ENCODE measurements around the gene TRHDE. TPM values are rescaled to one million over a fixed set of nuclear protein-coding genes. Genes with fewer than 3 reads are reported as not detected.

The TRHDE gene
- total and polyA plus RNA-seq, 2 of the 13 experiments (the other 11 are each of a cell fraction or from before 2014, with no cell fraction given): not detected

- no TSS peak for BruUV-seq (replicated peaks)
- Histone ChIP-seq H3K36me3 (replicated peaks in 1 of 2; ENCODE audit: control insufficient read depth in 1 of 2, insufficient read depth in 2 of 2, low read length in 2 of 2) (no peaks in the 10 kb centered on the region), H3K27me3 (ENCODE audit: control insufficient read depth in 1 of 2, insufficient read depth in 2 of 2, low read length in 2 of 2) (no peaks in the 10 kb centered on the region; a peak in 1 of 5 replicates), H3K79me2 (ENCODE audit: insufficient read depth, low read length) (no peaks in the 10 kb centered on the region), H3K9me3 (ENCODE audit: low read length) (no peaks in the 10 kb centered on the region), H2AFZ (ENCODE audit: low read length) (no peak overlapping the region), H4K20me1 (ENCODE audit: insufficient read depth, low read length) (no peaks in the 10 kb centered on the region), H3K4me3 (replicated peaks in 1 of 3; ENCODE audit: insufficient read depth in 1 of 3, low read depth in 2 of 3, low read length in 3 of 3) (no peak overlapping the region), H3K27ac (ENCODE audit: extremely low read length, insufficient read depth, low read length) (no peak overlapping the region), H3K4me1 (ENCODE audit: insufficient read depth, low read length) (no peaks in the 10 kb centered on the region), H3K4me2 (ENCODE audit: low read depth, low read length) (no peak overlapping the region), H3K9ac (ENCODE audit: insufficient read depth, low read depth, low read length) (no peak overlapping the region)
- ChIA-PET CTCF (ENCODE audit: low intra/inter-chr PET ratio, low total read pairs) (no interaction called here), POLR2A (no interaction called here)
- FAIRE-seq (no peak), ATAC-seq (no peak), DNase-seq (ENCODE audit: low spot score) (no peak)
- in situ Hi-C loops (cut with HindIII; ENCODE audit: extremely low pct_ligation_motif_present, low pct_unique_long_range_greater_than_20kb) (no loop called here), intact Hi-C loops (cut with micrococcal nuclease; ENCODE audit: unreplicated experiment) (no loop called here)
- TF ChIP-seq ZNF710 (CRISPR knock-in tag; IDR thresholded peaks at IDR 0.05; ENCODE audit: borderline replicate concordance) (no peak), ISX (CRISPR knock-in tag; conservative IDR thresholded peaks at IDR 0.05) (no peak), HNRNPUL1 (IDR thresholded peaks at IDR 0.05; ENCODE audit: low read depth, low read length) (no peak), ZNF790 (CRISPR knock-in tag; IDR thresholded peaks at IDR 0.05; ENCODE audit: borderline replicate concordance) (no peak), ZNF564 (CRISPR knock-in tag; IDR thresholded peaks at IDR 0.05) (no peak), MBNL3 (CRISPR knock-in tag; conservative IDR thresholded peaks at IDR 0.05) (no peak), NFE2 (CRISPR knock-in tag; IDR thresholded peaks at IDR 0.05) (no peak), ARNT2 (CRISPR knock-in tag; IDR thresholded peaks at IDR 0.05; ENCODE audit: low read depth) (no peak), TMF1 (CRISPR knock-in tag; IDR thresholded peaks at IDR 0.05; ENCODE audit: low read depth) (no peak), ZNF382 (CRISPR knock-in tag; IDR thresholded peaks at IDR 0.05; ENCODE audit: borderline replicate concordance) (no peak), FOXK1 (CRISPR knock-in tag; IDR thresholded peaks at IDR 0.05; ENCODE audit: borderline replicate concordance, low read depth) (no peak), KAT2B (IDR thresholded peaks at IDR 0.05; ENCODE audit: borderline replicate concordance, low read depth, low read length) (no peak)
- TF ChIP-seq, protein P1, sequence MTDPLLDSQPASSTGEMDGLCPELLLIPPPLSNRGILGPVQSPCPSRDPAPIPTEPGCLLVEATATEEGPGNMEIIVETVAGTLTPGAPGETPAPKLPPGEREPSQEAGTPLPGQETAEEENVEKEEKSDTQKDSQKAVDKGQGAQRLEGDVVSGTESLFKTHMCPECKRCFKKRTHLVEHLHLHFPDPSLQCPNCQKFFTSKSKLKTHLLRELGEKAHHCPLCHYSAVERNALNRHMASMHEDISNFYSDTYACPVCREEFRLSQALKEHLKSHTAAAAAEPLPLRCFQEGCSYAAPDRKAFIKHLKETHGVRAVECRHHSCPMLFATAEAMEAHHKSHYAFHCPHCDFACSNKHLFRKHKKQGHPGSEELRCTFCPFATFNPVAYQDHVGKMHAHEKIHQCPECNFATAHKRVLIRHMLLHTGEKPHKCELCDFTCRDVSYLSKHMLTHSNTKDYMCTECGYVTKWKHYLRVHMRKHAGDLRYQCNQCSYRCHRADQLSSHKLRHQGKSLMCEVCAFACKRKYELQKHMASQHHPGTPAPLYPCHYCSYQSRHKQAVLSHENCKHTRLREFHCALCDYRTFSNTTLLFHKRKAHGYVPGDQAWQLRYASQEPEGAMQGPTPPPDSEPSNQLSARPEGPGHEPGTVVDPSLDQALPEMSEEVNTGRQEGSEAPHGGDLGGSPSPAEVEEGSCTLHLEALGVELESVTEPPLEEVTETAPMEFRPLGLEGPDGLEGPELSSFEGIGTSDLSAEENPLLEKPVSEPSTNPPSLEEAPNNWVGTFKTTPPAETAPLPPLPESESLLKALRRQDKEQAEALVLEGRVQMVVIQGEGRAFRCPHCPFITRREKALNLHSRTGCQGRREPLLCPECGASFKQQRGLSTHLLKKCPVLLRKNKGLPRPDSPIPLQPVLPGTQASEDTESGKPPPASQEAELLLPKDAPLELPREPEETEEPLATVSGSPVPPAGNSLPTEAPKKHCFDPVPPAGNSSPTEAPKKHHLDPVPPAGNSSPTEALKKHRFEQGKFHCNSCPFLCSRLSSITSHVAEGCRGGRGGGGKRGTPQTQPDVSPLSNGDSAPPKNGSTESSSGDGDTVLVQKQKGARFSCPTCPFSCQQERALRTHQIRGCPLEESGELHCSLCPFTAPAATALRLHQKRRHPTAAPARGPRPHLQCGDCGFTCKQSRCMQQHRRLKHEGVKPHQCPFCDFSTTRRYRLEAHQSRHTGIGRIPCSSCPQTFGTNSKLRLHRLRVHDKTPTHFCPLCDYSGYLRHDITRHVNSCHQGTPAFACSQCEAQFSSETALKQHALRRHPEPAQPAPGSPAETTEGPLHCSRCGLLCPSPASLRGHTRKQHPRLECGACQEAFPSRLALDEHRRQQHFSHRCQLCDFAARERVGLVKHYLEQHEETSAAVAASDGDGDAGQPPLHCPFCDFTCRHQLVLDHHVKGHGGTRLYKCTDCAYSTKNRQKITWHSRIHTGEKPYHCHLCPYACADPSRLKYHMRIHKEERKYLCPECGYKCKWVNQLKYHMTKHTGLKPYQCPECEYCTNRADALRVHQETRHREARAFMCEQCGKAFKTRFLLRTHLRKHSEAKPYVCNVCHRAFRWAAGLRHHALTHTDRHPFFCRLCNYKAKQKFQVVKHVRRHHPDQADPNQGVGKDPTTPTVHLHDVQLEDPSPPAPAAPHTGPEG (CRISPR knock-in tag; IDR thresholded peaks at IDR 0.05): no peak
- TF ChIP-seq, protein P2, sequence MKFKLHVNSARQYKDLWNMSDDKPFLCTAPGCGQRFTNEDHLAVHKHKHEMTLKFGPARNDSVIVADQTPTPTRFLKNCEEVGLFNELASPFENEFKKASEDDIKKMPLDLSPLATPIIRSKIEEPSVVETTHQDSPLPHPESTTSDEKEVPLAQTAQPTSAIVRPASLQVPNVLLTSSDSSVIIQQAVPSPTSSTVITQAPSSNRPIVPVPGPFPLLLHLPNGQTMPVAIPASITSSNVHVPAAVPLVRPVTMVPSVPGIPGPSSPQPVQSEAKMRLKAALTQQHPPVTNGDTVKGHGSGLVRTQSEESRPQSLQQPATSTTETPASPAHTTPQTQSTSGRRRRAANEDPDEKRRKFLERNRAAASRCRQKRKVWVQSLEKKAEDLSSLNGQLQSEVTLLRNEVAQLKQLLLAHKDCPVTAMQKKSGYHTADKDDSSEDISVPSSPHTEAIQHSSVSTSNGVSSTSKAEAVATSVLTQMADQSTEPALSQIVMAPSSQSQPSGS (CRISPR knock-in tag; IDR thresholded peaks at IDR 0.05): no peak
Measured at GRCh38 chr12:72388322-72388721, 116.2 kb downstream of the TRHDE start.
